ENCODE results near the gene PYGB.
"Not testable (repeated sequence)": the region's sequence is repeated elsewhere in the genome, so short reads cannot be mapped to it uniquely, and the experiment has no call there.

The PYGB gene

GRCh38 chr20:25296094-25297093, 48.5 kb downstream of the PYGB start:
- peak; percentile 66 for DNase-seq (ENCODE audit: low spot score)

DNA sequence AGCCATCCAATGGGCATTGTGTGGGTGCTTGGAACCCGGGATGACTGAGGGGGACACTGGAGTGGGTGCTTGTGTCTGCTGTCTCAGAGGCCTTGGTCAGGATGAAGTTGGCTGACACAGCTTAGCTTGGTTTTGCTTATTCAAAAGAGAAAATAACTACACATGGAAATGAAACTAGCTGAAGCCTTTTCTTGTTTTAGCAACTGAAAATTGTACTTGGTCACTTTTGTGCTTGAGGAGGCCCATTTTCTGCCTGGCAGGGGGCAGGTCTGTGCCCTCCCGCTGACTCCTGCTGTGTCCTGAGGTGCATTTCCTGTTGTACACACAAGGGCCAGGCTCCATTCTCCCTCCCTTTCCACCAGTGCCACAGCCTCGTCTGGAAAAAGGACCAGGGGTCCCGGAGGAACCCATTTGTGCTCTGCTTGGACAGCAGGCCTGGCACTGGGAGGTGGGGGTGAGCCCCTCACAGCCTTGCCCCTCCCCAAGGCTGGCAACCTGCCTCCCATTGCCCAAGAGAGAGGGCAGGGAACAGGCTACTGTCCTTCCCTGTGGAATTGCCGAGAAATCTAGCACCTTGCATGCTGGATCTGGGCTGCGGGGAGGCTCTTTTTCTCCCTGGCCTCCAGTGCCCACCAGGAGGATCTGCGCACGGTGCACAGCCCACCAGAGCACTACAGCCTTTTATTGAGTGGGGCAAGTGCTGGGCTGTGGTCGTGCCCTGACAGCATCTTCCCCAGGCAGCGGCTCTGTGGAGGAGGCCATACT, 49.4 kb downstream of the PYGB start:
- no peak for DNase-seq (ENCODE audit: low spot score)

DNA sequence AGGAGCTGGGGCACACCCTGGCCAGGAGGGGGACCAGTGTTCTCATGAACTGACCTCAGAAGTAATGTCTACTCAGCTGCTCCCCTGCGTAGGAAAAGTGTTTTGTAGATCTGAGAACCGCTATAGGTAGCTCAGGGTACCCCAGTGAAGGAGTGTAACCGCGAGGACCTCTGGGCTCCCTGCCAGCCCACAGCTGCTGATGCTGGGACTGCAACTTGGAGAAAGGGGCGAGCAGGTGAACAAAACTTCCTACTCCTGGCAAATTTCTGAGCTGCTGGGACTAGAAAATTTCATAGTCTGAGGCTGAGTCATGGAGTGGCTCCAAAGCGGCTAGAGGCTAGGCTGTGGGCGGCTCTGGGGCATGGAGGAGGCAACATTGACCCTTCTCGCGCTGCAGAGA, 51.9 kb downstream of the PYGB start:
- no peak for DNase-seq (ENCODE audit: low spot score)

DNA sequence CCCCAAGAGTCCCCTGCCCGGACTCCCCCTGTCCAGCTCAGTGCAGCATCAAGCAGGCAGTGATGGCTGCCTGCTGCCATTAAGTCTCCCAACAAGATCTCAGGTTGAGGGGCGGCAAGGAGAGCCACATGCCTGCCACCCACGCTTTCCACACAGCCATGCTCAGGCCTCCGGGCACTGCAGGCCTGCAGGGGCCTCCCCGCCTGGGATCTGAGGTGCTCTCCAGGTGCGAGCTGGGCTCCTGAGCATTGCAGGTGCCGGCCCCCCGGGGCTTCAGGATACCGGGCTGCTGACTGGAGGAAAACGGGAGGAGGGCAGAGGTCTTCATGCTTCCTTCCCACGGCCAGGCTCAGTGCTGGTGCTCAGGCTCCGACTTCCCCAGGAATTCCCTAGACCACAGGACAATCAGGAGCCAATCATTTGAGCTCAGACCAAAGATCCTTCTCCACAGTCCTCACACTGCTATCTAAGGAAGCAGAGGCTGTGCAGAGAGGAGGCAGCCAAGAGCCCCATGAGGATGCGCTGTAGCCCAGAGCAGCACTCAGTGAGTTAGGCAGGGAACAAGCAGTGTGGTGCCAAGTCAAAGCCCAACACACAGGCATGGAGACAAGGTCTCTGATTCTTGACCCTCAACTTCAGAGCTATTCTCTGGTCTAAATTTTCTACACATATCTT, 52.7 kb downstream of the PYGB start:
- DNase-seq (ENCODE audit: low spot score), result no peak

DNA sequence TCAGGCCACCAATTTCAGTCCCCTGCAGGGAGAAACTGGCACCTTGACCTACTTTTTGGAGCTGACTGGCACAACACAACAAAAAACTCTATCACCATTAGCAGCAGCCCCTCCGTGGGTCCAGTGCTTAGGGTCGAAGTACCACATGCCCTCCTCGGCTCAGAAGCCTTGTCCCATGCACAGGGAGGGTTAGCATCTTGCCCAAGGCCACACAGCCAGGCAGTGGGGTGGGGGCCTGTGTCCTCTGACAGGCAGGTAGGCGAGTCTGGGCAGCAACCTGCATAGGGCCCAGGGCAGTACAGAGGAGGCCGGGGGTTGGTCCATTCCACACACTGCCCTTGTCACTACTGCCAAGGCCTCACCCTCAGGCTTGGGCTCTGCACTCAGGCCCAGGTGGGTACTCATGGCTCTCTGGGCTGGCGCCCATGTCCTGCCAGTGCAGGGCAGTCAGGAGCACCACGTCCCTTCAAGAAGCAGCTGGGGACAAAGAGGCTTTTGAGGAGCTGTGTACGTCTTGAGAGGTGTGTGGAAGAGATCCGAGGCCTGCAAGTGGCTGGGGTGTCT, 53.6 kb downstream of the PYGB start:
- DNase-seq (ENCODE audit: low spot score), result no peak

DNA sequence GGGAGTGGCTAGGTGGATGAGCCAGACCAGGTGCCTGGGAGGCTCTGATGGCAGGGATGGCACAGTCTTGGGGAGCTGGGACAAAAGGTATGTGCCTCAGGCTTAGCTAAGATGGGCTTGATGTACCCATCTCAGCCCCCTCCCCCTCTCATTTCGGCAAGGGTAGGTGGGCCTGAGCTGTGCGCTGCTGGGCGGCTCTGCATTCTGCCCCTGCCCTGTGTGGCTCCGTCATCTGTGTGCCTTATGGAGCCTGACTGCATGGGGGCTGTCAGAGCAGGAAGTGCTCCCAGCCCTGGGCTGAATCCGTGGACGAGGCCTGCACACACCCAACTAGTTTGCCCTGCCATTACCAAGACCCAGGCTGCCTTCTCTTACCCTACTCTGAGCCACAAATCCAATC, 54.7 kb downstream of the PYGB start:
- DNase-seq (ENCODE audit: low spot score), result no peak

GRCh38 chr20:25303292-25304024, 55.6 kb downstream of the PYGB start:
- DNase-seq (ENCODE audit: low spot score), result no peak

DNA sequence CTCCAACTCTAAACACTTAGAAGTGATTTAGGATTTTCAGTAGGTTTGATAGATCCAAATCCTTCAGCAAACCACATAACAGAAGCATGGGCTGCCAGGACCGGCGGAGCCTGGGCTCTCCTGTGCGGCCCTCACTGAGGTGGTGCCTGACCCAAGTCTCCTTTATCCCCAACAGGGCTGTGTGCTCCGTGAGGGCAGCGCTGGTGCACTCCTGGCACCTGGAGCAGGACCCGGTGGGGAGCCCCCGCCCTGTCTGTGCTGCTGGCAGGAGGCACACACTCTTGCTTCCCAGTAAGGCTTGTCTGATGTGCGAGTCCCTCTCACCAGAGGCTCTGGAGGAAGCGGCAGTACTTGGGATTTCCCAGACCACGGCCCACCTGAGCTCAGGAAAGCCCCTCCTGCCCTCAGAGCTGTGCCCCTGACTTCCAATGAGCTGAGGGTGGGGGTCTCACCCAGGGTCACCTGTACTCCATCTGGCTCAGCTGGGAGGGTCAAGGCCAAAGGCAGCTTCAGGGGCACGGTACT, 56.2 kb downstream of the PYGB start:
- no peak for DNase-seq (ENCODE audit: low spot score)

GRCh38 chr20:25306991-25307903, 59.4 kb downstream of the PYGB start:
- DNase-seq (ENCODE audit: low spot score), result no peak

DNA sequence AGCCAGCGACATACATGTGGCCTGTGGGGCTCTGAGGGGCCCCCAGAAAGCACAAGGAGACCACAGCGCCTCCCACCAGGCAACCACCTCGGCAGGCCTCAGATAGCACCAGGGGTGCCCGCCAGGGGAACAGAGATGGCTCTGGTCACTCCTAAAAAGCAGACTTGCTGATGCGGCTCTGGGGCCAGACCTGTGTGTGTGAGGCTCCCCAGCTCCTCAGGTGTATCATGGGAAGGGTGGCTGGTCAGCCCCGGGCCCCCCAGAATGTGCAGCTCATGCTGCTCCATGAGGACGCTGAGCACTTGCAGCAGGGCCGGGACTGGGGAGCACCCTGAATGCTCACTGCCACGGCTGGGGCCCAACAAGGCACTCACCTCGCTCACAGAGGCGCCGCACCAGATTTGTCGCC, 60.2 kb downstream of the PYGB start:
- no peak for DNase-seq (ENCODE audit: low spot score)

DNA sequence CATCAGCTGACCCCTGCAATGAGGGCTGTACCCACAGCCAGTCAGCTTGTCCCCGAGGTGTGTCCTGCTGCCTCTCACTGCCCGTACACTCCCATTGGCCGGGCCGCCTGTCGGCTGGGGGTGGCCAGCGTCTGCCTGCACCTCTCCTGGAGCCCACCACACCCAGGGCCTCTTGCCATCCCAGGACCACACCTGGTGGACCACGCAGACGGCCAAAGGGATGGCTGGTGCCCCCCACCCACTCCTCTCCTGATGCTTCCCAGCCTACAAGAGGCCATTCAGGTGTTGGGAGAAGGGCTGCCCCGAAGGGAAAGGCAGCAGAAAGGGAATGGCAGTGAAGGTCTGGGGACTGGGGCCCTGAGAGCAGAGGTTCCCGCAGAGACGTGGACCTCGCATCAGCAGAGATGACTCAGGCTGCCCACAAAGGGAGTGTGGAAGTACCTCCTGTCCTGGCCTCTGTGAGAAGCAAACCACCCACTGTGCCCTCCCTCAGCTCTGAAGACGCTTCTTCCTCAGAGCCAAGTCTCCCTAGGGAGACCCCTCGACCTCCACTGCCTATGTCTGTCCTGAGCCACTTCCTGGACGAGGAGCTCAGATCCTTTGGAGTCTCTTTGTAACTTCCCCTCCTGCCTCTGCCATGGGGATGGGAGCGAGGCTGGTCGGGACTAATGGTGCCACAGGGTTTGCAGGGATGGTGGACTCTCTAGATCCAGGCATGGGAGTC, 60.9 kb downstream of the PYGB start:
- no peak for DNase-seq (ENCODE audit: low spot score)

DNA sequence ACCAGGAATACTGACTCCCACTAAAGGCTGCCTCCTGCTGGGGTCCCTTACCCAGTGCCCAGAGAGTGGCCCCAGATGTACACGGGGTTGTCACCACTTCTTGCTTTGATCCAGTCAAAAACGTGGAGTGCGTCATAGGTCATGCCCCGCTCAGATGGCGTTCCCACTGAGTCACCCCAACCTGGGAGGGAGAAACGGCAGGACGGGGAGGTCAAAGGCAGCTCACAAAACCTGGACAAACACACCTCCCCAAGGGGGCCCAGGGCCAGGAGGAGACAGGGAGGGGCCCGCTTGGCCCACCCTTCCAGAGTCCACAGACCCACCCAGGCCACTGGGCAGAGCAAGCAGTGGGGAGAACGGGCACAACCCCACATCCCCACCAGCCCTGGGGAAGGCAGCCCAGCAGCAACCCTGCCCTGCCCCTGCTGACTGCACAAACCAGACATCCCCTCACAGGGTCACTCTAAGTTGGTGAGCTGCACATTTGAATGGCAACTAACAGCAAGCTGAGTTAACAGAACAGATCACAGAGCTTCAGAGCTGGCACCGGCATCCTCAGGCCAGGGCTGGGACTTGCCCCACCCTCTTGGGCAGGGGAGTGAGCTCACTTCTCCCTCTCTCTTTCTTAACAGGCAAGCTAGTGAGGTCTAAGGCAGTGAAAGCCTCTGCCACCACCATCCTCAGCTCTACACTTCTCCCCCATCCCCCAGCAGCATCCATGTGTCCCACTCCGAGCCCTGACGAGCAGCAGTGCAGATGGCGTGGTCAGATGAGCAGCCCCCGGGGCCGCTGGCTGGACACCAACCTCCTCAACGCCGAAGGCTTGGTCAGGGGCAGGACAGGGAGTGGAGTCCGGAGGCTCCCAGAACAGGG, 61.7 kb downstream of the PYGB start:
- DNase-seq (ENCODE audit: low spot score), result no peak

DNA sequence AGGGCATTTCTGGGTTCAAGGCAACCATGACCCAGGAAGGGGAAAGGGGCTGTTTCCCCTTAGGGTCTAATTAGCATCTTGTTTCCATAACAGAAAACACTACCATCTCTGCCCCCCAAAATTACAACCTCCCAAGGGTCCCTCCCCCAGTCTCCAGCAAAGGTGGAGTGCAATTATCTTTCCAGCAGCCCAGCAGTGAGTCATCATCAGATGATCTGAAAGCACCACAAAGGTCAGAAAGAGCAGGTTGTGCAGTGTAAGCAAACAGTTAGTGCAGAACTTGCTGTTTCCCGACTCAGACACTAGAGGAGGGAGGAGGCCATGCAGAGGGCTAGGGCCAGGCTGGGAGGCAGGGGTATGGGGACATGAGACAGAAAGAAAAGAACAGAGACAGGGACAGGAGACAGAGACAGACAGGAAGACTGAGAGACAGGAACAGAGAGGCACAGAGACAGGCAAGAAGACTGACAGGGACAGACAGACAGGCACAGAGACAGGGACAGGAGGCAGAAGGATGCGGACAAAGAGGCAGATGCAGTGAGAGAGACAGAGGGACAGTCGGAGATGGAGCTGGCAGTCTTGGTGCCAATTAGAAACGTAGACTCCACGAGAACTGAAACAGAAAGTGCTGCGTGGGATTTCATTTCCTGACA, 62.5 kb downstream of the PYGB start:
- peak; percentile 75 for DNase-seq (ENCODE audit: low spot score)

DNA sequence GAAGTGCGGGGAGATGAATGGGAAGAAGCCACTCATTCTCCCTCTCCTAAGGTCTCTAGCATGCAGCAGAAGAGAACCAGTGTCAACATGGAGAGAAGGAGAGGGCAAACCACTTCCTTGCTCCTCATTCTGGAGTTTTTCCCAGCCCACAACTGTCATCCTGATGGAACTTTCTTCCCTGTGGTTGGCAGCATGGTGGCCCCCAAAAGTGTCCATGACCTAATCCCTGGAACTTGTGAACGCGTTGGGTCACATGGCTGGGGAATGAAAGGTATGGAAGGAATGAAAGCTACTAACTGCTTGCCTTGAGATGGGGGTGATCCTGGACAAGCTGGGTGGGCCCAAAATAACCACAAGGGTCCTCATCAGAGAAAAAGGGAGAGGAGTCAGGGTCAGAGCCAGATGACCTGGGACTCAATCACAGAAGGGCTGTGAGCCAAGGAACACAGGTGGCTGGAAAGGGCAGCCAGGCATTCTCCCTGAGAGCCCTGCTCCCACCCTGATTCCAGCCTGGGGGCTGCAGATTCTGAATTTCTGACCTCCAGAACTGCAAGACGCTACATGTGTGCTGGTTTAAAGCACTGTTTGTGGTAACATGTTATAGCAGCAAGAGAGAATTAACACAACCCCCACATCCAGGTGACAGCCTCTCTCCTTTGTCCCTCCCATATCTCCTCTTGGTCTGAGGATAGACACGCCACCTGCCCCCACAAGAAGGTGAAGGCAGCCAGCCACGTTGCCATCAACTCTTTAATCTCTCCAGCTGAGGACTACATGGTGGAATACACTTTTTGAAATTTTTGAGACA, 63.2 kb downstream of the PYGB start:
- no peak for DNase-seq (ENCODE audit: low spot score)

DNA sequence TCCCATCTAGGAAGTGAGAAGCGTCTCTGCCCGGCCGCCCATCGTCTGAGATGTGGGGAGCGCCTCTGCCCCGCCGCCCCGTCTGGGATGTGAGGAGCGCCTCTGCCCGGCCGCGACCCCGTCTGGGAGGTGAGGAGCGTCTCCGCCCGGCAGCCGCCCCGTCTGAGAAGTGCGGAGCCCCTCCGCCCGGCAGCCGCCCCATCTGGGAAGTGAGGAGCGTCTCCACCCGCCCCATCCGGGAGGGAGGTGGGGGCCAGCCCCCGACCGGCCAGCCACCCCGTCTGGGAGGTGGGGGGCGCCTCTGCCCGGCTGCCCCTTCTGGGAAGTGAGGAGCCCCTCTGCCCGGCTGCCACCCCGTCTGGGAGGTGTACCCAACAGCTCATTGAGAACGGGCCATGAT, 64.8 kb downstream of the PYGB start:
- DNase-seq (ENCODE audit: low spot score), result not testable (repeated sequence)

DNA sequence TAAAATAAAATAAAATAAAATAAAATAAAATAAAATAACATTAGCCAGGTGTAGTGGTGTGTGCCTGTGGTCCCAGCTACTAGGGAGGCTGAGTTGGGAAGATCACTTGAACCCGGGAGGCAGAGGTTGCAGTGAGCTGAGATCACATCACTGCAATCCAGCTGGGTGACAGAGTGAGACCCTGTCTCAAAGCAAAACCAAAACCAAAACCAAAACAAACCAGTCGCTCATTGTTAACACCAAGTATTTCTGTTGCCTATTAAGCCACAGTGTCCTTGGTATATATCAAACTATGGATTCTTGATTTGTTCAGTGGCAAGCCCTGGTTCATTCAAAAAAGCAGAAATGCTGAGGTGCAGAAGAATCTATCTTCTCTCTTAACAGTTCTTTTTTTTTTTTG, 65.7 kb downstream of the PYGB start:
- DNase-seq (ENCODE audit: low spot score), result no peak
